ENCODE measurements around the gene DYNC2H1.

DNA sequence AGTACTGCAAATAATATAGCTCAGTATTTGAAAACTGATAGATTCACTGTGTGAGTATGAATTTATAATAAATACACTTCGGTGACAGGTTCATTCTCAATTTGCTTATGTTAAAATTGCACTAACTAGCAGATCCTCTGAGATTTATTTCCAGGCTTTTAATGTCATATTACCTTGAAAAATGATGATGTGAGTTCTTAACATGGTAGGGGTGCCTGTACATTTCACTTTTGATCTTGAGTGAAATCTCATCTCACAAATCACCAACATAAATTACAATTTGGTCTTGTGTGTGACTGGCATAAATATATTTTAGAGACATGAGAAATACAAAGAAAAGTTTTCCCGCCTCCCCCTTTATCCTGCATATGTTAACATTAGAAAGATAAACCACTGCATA is 240.4 kb downstream of the DYNC2H1 start:
- no peak for TF ChIP-seq CTCF (IDR thresholded peaks at IDR 0.05)
- no peak for TF ChIP-seq POLR2A (IDR thresholded peaks at IDR 0.05)

Measured in Peyer's patch (tissue), 4 donors.